ENCODE measurements around the gene NPAS1. TPM values are rescaled to one million over a fixed set of nuclear protein-coding genes. Genes with fewer than 3 reads are reported as not detected.

The NPAS1 gene
- polyA plus RNA-seq, 1 donor (not counting 4 experiments of a cell fraction or from before 2014, with no cell fraction given) = 0.42 TPM

DNA sequence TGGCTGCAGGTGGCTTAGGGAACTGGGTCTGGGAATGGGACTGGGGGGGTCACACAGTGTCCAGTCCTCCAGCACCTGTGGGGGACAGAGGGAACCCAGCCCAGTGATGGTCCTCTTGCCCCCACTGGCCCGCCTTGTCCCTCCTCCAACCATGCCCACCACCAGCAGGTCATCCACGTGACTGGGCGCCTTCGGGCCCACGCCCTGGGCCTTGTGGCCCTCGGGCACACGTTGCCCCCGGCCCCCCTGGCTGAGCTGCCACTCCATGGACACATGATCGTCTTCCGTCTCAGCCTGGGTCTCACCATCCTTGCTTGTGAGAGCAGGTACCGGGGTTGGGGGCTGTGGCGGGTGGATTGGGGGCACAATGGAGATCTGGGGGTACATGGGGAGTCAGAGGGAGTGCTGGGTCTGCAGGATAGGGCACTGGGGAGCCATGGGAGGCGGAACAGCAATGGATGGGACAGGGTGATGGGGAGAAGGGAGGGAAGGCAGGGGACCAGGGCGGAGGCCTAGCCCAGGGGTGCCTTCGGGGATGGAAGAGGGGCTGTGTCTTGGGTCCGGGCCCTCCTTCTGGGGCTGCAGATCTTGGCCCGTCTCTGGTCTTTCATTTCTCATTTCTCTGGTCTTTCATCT is 19.7 kb downstream of the NPAS1 start:
- no peak for DNase-seq (ENCODE audit: low read depth, low spot score)
- Histone ChIP-seq H3K27me3 (ENCODE audit: control insufficient read depth, extremely low read depth, insufficient read depth, low read length) (no peaks in the 10 kb centered on the region), H3K79me2 (ENCODE audit: control insufficient read depth, insufficient read depth, low read length) (no peaks in the 10 kb centered on the region), H3K9ac (ENCODE audit: control insufficient read depth, extremely low read depth, insufficient read depth, low read length) (no peak overlapping the region), H3K27ac (ENCODE audit: control insufficient read depth, insufficient read depth, low read length) (no peak overlapping the region), H3K36me3 (ENCODE audit: control insufficient read depth in 2 of 2, extremely low read depth in 1 of 2, insufficient read depth in 2 of 2, low read length in 2 of 2) (no peaks in the 10 kb centered on the region), H3K4me3 (ENCODE audit: control insufficient read depth in 2 of 3, extremely low read depth in 1 of 3, insufficient read depth in 2 of 3, low read depth in 1 of 3, low read length in 3 of 3) (no peak overlapping the region), H3K4me2 (ENCODE audit: control insufficient read depth, extremely low read depth, insufficient read depth, low read depth, low read length) (no peak overlapping the region), H3K4me1 (ENCODE audit: control insufficient read depth, extremely low read depth, insufficient read depth, low read length) (peaks cover 14% of the 10 kb centered on the region), H4K20me1 (ENCODE audit: control insufficient read depth, extremely low read depth, insufficient read depth, low read length) (no peaks in the 10 kb centered on the region), H3K9me3 (ENCODE audit: control insufficient read depth, low read depth, low read length) (no peaks in the 10 kb centered on the region), H2AFZ (ENCODE audit: control insufficient read depth, low read length) (no peak overlapping the region), H3K9me1 (ENCODE audit: control insufficient read depth, extremely low read depth, insufficient read depth, low read length) (no peaks in the 10 kb centered on the region)
- TF ChIP-seq EZH2 (IDR thresholded peaks at IDR 0.05; ENCODE audit: low read length) = no peak
- TF ChIP-seq CTCF (optimal IDR thresholded peaks at IDR 0.05 in 1 of 3, IDR thresholded peaks at IDR 0.05 in 1 of 3, conservative IDR thresholded peaks at IDR 0.05 in 1 of 3; ENCODE audit: extremely low read depth in 1 of 3, insufficient read depth in 2 of 3, low read length in 3 of 3) = no peak
- FAIRE-seq = no peak
- dilution Hi-C loops (cut with MboI; ENCODE audit: extremely low pct_ligation_motif_present, low sequenced_read_pairs) = no loop called here

DNA sequence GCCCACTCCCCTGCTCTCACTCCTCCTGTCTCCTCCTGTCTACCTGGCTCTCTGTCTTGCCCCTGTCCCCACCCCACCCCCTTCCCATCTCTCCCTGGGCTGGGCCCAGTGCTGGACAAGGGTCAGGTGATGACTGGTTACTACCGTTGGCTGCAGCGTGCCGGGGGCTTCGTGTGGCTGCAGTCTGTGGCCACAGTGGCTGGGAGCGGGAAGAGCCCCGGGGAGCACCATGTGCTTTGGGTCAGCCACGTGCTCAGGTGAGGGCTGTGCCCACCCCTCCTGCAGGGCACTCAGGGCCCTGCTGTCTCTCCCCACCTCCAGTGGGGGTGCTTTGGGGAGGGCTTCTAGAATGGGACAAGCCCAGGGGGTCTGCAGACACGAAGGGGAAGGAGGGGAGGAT is 21.2 kb downstream of the NPAS1 start:
- Histone ChIP-seq H3K9me1 (ENCODE audit: control insufficient read depth, extremely low read depth, insufficient read depth, low read length) (no peaks in the 10 kb centered on the region), H3K27ac (ENCODE audit: control insufficient read depth, insufficient read depth, low read length) (no peak overlapping the region), H4K20me1 (ENCODE audit: control insufficient read depth, extremely low read depth, insufficient read depth, low read length) (no peaks in the 10 kb centered on the region), H3K9ac (ENCODE audit: control insufficient read depth, extremely low read depth, insufficient read depth, low read length) (no peak overlapping the region), H3K4me3 (ENCODE audit: control insufficient read depth in 2 of 3, extremely low read depth in 1 of 3, insufficient read depth in 2 of 3, low read depth in 1 of 3, low read length in 3 of 3) (no peak overlapping the region), H3K4me1 (ENCODE audit: control insufficient read depth, extremely low read depth, insufficient read depth, low read length) (peaks cover 7% of the 10 kb centered on the region), H2AFZ (ENCODE audit: control insufficient read depth, low read length) (no peak overlapping the region), H3K4me2 (ENCODE audit: control insufficient read depth, extremely low read depth, insufficient read depth, low read depth, low read length) (no peak overlapping the region), H3K79me2 (ENCODE audit: control insufficient read depth, insufficient read depth, low read length) (no peaks in the 10 kb centered on the region), H3K27me3 (ENCODE audit: control insufficient read depth, extremely low read depth, insufficient read depth, low read length) (no peaks in the 10 kb centered on the region), H3K9me3 (ENCODE audit: control insufficient read depth, low read depth, low read length) (no peaks in the 10 kb centered on the region), H3K36me3 (ENCODE audit: control insufficient read depth in 2 of 2, extremely low read depth in 1 of 2, insufficient read depth in 2 of 2, low read length in 2 of 2) (no peaks in the 10 kb centered on the region)
- dilution Hi-C loops (cut with MboI; ENCODE audit: extremely low pct_ligation_motif_present, low sequenced_read_pairs) = no loop called here
- no peak for FAIRE-seq
- TF ChIP-seq CTCF (optimal IDR thresholded peaks at IDR 0.05 in 1 of 3, IDR thresholded peaks at IDR 0.05 in 1 of 3, conservative IDR thresholded peaks at IDR 0.05 in 1 of 3; ENCODE audit: extremely low read depth in 1 of 3, insufficient read depth in 2 of 3, low read length in 3 of 3) (no peak), EZH2 (IDR thresholded peaks at IDR 0.05; ENCODE audit: low read length) (no peak)
- DNase-seq (ENCODE audit: low read depth, low spot score) = no peak
